ENCODE results near the gene CPSF4L. TPM values are rescaled to one million over a fixed set of nuclear protein-coding genes. Genes with fewer than 3 reads are reported as not detected.

CPSF4L gene
- total and polyA plus RNA-seq, 2 of the 13 experiments (the other 11 are each of a cell fraction or from before 2014, with no cell fraction given) = 0.73 to 1.6 TPM

DNA sequence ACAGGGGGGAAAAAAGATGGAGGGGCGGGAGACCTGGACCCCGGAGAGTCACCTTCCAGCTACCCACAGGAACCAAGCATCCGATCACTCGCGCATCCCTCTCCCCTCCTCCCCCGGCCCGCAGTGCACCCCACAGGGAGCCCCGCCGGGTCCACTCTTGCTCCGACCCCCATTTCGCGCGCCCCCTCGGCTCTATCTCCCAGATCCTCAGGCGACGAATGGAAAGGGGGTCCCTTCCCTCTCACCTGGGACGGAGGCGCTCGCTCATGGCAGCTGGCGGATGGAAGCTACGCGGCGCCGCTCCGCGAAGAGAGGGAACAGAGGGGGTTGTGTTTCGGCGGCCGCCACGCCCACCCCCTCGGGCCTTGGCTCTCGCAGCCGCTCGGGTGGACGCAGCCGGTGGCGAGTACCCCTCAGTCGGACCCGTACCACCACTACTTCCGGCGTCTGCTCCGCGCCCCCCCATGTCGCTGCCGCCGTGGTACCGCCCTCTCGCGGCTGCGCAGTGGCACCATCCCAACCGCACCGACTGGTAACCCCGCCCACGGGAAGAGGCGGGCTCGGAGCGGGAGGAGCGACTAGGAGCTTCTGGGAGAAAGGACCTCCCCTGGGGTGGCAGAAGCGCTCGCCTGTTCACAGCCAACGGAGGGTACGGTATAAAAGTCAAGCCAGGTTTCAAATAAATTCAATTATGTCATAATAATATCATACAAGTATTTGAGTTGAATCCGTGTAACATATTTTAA lies 29.7 kb downstream of the CPSF4L start (continued):
- TF ChIP-seq, protein P1, sequence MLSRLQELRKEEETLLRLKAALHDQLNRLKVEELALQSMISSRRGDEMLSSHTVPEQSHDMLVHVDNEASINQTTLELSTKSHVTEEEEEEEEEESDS (CRISPR knock-in tag; IDR thresholded peaks at IDR 0.05; ENCODE audit: borderline replicate concordance) = peak; percentile 51; the same call in 1 of the 2 replicates
- TF ChIP-seq, protein P2, sequence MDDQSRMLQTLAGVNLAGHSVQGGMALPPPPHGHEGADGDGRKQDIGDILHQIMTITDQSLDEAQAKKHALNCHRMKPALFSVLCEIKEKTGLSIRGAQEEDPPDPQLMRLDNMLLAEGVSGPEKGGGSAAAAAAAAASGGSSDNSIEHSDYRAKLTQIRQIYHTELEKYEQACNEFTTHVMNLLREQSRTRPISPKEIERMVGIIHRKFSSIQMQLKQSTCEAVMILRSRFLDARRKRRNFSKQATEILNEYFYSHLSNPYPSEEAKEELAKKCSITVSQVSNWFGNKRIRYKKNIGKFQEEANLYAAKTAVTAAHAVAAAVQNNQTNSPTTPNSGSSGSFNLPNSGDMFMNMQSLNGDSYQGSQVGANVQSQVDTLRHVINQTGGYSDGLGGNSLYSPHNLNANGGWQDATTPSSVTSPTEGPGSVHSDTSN (CRISPR knock-in tag; IDR thresholded peaks at IDR 0.05; ENCODE audit: borderline replicate concordance) = no peak; the same call in 1 of the 2 replicates
- peak; percentile 85; the same call in 1 of the 2 replicates for TF ChIP-seq ZFP82 (CRISPR knock-in tag; IDR thresholded peaks at IDR 0.05; ENCODE audit: borderline replicate concordance)
- TF ChIP-seq ZNF7 (CRISPR knock-in tag; IDR thresholded peaks at IDR 0.05) = no peak
- peak; percentile 97 for TF ChIP-seq GABPB1 (CRISPR knock-in tag; IDR thresholded peaks at IDR 0.05)
- TF ChIP-seq, protein P3, sequence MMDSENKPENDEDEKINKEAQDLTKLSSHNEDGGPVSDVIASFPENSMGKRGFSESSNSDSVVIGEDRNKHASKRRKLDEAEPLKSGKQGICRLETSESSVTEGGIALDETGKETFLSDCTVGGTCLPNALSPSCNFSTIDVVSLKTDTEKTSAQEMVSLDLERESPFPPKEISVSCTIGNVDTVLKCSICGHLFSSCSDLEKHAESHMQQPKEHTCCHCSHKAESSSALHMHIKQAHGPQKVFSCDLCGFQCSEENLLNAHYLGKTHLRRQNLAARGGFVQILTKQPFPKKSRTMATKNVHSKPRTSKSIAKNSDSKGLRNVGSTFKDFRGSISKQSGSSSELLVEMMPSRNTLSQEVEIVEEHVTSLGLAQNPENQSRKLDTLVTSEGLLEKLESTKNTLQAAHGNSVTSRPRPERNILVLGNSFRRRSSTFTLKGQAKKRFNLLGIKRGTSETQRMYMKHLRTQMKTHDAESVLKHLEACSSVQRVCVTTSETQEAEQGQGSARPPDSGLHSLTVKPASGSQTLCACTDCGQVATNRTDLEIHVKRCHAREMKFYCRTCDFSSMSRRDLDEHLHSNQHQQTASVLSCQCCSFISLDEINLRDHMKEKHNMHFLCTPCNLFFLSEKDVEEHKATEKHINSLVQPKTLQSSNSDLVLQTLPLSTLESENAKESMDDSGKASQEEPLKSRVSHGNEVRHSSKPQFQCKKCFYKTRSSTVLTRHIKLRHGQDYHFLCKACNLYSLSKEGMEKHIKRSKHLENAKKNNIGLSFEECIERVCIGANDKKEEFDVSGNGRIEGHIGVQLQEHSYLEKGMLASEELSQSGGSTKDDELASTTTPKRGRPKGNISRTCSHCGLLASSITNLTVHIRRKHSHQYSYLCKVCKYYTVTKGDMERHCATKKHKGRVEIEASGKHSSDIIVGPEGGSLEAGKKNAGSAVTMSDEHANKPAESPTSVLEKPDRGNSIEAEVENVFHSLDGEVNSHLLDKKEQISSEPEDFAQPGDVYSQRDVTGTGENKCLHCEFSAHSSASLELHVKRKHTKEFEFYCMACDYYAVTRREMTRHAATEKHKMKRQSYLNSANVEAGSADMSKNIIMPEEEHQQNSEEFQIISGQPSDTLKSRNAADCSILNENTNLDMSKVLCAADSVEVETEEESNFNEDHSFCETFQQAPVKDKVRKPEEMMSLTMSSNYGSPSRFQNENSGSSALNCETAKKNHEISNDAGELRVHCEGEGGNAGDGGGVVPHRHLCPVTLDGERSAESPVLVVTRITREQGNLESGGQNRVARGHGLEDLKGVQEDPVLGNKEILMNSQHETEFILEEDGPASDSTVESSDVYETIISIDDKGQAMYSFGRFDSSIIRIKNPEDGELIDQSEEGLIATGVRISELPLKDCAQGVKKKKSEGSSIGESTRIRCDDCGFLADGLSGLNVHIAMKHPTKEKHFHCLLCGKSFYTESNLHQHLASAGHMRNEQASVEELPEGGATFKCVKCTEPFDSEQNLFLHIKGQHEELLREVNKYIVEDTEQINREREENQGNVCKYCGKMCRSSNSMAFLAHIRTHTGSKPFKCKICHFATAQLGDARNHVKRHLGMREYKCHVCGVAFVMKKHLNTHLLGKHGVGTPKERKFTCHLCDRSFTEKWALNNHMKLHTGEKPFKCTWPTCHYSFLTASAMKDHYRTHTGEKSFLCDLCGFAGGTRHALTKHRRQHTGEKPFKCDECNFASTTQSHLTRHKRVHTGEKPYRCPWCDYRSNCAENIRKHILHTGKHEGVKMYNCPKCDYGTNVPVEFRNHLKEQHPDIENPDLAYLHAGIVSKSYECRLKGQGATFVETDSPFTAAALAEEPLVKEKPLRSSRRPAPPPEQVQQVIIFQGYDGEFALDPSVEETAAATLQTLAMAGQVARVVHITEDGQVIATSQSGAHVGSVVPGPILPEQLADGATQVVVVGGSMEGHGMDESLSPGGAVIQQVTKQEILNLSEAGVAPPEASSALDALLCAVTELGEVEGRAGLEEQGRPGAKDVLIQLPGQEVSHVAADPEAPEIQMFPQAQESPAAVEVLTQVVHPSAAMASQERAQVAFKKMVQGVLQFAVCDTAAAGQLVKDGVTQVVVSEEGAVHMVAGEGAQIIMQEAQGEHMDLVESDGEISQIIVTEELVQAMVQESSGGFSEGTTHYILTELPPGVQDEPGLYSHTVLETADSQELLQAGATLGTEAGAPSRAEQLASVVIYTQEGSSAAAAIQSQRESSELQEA (CRISPR knock-in tag; IDR thresholded peaks at IDR 0.05; ENCODE audit: not compliant biosample characterization) = peak; percentile 79
- peak; percentile 97 for TF ChIP-seq SNAI1 (CRISPR knock-in tag; IDR thresholded peaks at IDR 0.05; ENCODE audit: borderline replicate concordance)
- TF ChIP-seq, protein P4, sequence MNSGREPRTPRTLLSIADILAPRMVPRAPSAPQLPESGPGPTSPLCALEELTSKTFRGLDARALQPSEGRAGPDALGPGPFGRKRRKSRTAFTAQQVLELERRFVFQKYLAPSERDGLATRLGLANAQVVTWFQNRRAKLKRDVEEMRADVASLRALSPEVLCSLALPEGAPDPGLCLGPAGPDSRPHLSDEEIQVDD (CRISPR knock-in tag; IDR thresholded peaks at IDR 0.05; ENCODE audit: borderline replicate concordance) = peak; percentile 50; the same call in 1 of the 2 replicates
- peak; percentile 63; the same call in 1 of the 2 replicates for TF ChIP-seq ATAD3A (CRISPR knock-in tag; IDR thresholded peaks at IDR 0.05)
- TF ChIP-seq NR3C1 (CRISPR knock-in tag; IDR thresholded peaks at IDR 0.05) = no peak
- peak; percentile 71 for TF ChIP-seq ZNF292 (CRISPR knock-in tag; IDR thresholded peaks at IDR 0.05; ENCODE audit: borderline replicate concordance, low read depth)
- no peak for TF ChIP-seq PAWR (CRISPR knock-in tag; IDR thresholded peaks at IDR 0.05; ENCODE audit: borderline replicate concordance)
- peak; percentile 94; the same call in 1 of the 2 replicates for TF ChIP-seq ZNF383 (CRISPR knock-in tag; IDR thresholded peaks at IDR 0.05; ENCODE audit: borderline replicate concordance)
- TF ChIP-seq ELF4 (CRISPR knock-in tag; IDR thresholded peaks at IDR 0.05; ENCODE audit: borderline replicate concordance) = 0 out of 2 replicates have a peak, but pooled peaks have one; percentile 58
- TF ChIP-seq HNRNPUL1 (IDR thresholded peaks at IDR 0.05; ENCODE audit: low read depth, low read length) = peak; percentile 55; the same call in 1 of the 2 replicates
- TF ChIP-seq, protein P5, sequence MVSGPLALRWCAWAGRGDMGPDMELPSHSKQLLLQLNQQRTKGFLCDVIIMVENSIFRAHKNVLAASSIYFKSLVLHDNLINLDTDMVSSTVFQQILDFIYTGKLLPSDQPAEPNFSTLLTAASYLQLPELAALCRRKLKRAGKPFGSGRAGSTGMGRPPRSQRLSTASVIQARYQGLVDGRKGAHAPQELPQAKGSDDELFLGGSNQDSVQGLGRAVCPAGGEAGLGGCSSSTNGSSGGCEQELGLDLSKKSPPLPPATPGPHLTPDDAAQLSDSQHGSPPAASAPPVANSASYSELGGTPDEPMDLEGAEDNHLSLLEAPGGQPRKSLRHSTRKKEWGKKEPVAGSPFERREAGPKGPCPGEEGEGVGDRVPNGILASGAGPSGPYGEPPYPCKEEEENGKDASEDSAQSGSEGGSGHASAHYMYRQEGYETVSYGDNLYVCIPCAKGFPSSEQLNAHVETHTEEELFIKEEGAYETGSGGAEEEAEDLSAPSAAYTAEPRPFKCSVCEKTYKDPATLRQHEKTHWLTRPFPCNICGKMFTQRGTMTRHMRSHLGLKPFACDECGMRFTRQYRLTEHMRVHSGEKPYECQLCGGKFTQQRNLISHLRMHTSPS (CRISPR knock-in tag; IDR thresholded peaks at IDR 0.05; ENCODE audit: low read depth) = peak; percentile 31; the same call in 1 of the 2 replicates

All from HepG2 (cell line).